ENCODE results near the gene ELAC2. TPM values are rescaled to one million over a fixed set of nuclear protein-coding genes. Genes with fewer than 3 reads are reported as not detected.

The ELAC2 gene
- total and polyA plus RNA-seq, 2 donors (not counting 1 experiment from before 2014, with no cell fraction given): 58.1 to 79.4 TPM

DNA sequence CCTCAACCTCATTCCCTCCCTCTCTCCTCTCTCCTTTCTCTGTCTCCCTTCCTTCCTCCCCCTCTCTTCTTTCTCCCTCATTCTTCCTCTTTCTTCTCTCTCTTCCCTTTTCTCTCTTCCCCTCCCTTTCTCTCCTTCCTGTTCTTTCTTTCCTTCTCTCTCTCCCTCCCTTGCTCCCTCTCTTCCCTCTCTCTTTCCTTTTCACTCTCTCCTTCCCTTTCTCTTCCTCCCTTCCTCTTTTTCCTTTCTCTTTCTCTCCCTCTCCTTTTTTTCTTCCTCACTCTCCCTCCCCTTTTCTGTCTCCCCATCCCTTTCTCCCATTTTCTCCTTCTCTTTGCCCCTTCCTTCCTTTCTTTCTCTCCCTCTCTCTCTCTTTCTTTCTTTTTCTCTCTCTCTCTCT lies 7.9 kb upstream of the ELAC2 start:
- Histone ChIP-seq H2AFZ (ENCODE audit: insufficient read depth, low read depth, low read length, poor library complexity, severe bottlenecking) (no peak overlapping the region), H3K4me3 (ENCODE audit: control extremely low read depth in 1 of 5, extremely low read depth in 1 of 5, insufficient read depth in 1 of 5, low read depth in 2 of 5, low read length in 4 of 5) (no peak overlapping the region), H3K79me2 (ENCODE audit: control insufficient read depth, insufficient read depth, low read length) (no peaks in the 10 kb centered on the region), H3K9ac (ENCODE audit: low read length) (no peak overlapping the region), H3K9me3 (ENCODE audit: control extremely low read depth in 1 of 3, control insufficient read depth in 2 of 3, insufficient read depth in 1 of 3, low read length in 2 of 3) (no peaks in the 10 kb centered on the region), H3K27ac (ENCODE audit: low read length in 2 of 2) (no peak overlapping the region), H4K20me1 (ENCODE audit: control insufficient read depth, insufficient read depth, low read length, poor library complexity, severe bottlenecking) (no peaks in the 10 kb centered on the region), H3K4me1 (ENCODE audit: control insufficient read depth in 2 of 2, insufficient read depth in 2 of 2, low read length in 2 of 2) (peaks cover 3 to 8% of the 10 kb centered on the region in 2 donors), H3K27me3 (replicated peaks in 1 of 4; ENCODE audit: control extremely low read depth in 1 of 4, control insufficient read depth in 3 of 4, insufficient read depth in 4 of 4, low read length in 3 of 4) (peaks cover 0 to 4% (median 1%) of the 10 kb centered on the region in 4 experiments), H3K4me2 (replicated peaks; ENCODE audit: low read depth, low read length, poor library complexity, severe bottlenecking) (no peak overlapping the region), H3K36me3 (replicated peaks in 1 of 2; ENCODE audit: control extremely low read depth in 1 of 2, control insufficient read depth in 1 of 2, extremely low read depth in 1 of 2, insufficient read depth in 2 of 2, low read length in 1 of 2) (no peaks in the 10 kb centered on the region)
- ChIA-PET POLR2A (no interaction called here), CTCF (interaction anchor here (8.3 kb wide), 1 partner anchor 8 kb away, joined by 180 read pairs; the partner anchor contains the start of gene ELAC2)
- Mint-ChIP-seq H3K27me3 (peaks cover 14% of the 10 kb centered on the region), H3K27ac (no peak overlapping the region), H3K4me3 (no peak overlapping the region), H3K4me1 (peaks cover 7% of the 10 kb centered on the region), H3K9me3 (ENCODE audit: insufficient read depth) (no peaks in the 10 kb centered on the region)
- TF ChIP-seq, protein P1, sequence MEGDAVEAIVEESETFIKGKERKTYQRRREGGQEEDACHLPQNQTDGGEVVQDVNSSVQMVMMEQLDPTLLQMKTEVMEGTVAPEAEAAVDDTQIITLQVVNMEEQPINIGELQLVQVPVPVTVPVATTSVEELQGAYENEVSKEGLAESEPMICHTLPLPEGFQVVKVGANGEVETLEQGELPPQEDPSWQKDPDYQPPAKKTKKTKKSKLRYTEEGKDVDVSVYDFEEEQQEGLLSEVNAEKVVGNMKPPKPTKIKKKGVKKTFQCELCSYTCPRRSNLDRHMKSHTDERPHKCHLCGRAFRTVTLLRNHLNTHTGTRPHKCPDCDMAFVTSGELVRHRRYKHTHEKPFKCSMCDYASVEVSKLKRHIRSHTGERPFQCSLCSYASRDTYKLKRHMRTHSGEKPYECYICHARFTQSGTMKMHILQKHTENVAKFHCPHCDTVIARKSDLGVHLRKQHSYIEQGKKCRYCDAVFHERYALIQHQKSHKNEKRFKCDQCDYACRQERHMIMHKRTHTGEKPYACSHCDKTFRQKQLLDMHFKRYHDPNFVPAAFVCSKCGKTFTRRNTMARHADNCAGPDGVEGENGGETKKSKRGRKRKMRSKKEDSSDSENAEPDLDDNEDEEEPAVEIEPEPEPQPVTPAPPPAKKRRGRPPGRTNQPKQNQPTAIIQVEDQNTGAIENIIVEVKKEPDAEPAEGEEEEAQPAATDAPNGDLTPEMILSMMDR (IDR thresholded peaks at IDR 0.05): peak; percentile 19
- no peak for TF ChIP-seq EZH2 (IDR thresholded peaks at IDR 0.05; ENCODE audit: borderline replicate concordance, insufficient read depth, low read depth, low read length, poor library complexity, severe bottlenecking)
- no peak for DNase-seq
- ATAC-seq (ENCODE audit: low read depth): no peak
- intact Hi-C loops (cut with micrococcal nuclease): no loop called here

DNA sequence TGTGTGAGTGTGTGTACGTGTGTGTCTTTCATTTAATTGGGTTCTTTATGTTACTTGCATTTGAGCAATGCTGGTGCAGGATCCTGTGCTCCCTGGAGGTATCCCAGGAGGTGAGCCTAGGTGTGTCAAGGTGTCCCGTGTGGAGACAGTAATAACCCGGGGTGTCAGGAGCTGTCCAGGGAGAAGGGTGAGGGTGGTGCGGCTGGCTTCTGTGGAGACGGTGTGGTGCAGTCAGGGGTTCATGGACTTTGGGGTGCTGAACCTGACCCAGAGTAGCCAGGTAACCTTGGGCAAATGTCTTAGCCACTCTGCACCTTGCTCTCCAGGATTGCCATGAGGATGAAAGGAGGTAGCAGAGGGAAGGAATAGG lies 7.4 kb upstream of the ELAC2 start:
- ChIA-PET CTCF (no interaction called here), POLR2A (no interaction called here)
- Mint-ChIP-seq H3K9me3 (ENCODE audit: insufficient read depth) (no peaks in the 10 kb centered on the region), H3K27ac (no peak overlapping the region), H3K4me1 (peaks cover 7% of the 10 kb centered on the region), H3K27me3 (peaks cover 14% of the 10 kb centered on the region), H3K4me3 (no peak overlapping the region)
- ATAC-seq (ENCODE audit: low read depth) (no peak), DNase-seq (no peak)
- Histone ChIP-seq H3K4me3 (ENCODE audit: control extremely low read depth in 1 of 5, extremely low read depth in 1 of 5, insufficient read depth in 1 of 5, low read depth in 2 of 5, low read length in 4 of 5) (no peak overlapping the region), H4K20me1 (ENCODE audit: control insufficient read depth, insufficient read depth, low read length, poor library complexity, severe bottlenecking) (no peaks in the 10 kb centered on the region), H3K27me3 (replicated peaks in 1 of 4; ENCODE audit: control extremely low read depth in 1 of 4, control insufficient read depth in 3 of 4, insufficient read depth in 4 of 4, low read length in 3 of 4) (peaks cover 0 to 4% (median 1%) of the 10 kb centered on the region in 4 experiments), H3K36me3 (replicated peaks in 1 of 2; ENCODE audit: control extremely low read depth in 1 of 2, control insufficient read depth in 1 of 2, extremely low read depth in 1 of 2, insufficient read depth in 2 of 2, low read length in 1 of 2) (no peaks in the 10 kb centered on the region), H3K9me3 (ENCODE audit: control extremely low read depth in 1 of 3, control insufficient read depth in 2 of 3, insufficient read depth in 1 of 3, low read length in 2 of 3) (no peaks in the 10 kb centered on the region), H2AFZ (ENCODE audit: insufficient read depth, low read depth, low read length, poor library complexity, severe bottlenecking) (no peak overlapping the region), H3K9ac (ENCODE audit: low read length) (no peak overlapping the region), H3K4me1 (ENCODE audit: control insufficient read depth in 2 of 2, insufficient read depth in 2 of 2, low read length in 2 of 2) (peaks cover 3 to 8% of the 10 kb centered on the region in 2 donors), H3K27ac (ENCODE audit: low read length in 2 of 2) (no peak overlapping the region), H3K4me2 (replicated peaks; ENCODE audit: low read depth, low read length, poor library complexity, severe bottlenecking) (no peak overlapping the region), H3K79me2 (ENCODE audit: control insufficient read depth, insufficient read depth, low read length) (no peaks in the 10 kb centered on the region)
- intact Hi-C loops (cut with micrococcal nuclease): no loop called here
- no peak for TF ChIP-seq EZH2 (IDR thresholded peaks at IDR 0.05; ENCODE audit: borderline replicate concordance, insufficient read depth, low read depth, low read length, poor library complexity, severe bottlenecking)
- TF ChIP-seq, protein P1 (IDR thresholded peaks at IDR 0.05): no peak
- WGBS (ENCODE audit: insufficient coverage): 68% methylated on average over 4 of the region's 5 CpGs

Measured in B cell (primary cell).